A673 (cell line): ENCODE results near the gene XYLT1. TPM values are rescaled to one million over a fixed set of nuclear protein-coding genes. Genes with fewer than 3 reads are reported as not detected.

Experiments
- BruUV-seq: library from RNA; stranded (reverse); fragments of 400-500 nt; replicated peaks from 2 replicates; lab custom pipeline; 2021; lab: Mats Ljungman, UMichigan
- CTCF ChIA-PET: fragments of 300-600 bp; sonication (Branson Sonifier 250); formaldehyde crosslinking; loops from one replicate; lab custom pipeline; 2022; ENCODE audit warnings: antibody characterized with exemption; lab: Charles Lee
- POLR2A ChIA-PET: fragments of 300-600 bp; sonication (Branson Sonifier 250); formaldehyde crosslinking; loops from one replicate; lab custom pipeline; 2022; ENCODE audit warnings: antibody characterized with exemption; ENCODE audit not compliant: low non-redundant PET; lab: Charles Lee
- DNase-seq: peaks from one replicate; pipeline ENCODE4 v3.0.0-alpha.2; 2015; ENCODE audit warnings: low spot score
- H3K27ac ChIP-seq: fragments of 200-600 bp; sonication (generic); 2 replicates; pipeline ENCODE4 v1.5.1; 2016; ENCODE audit warnings: mixed run types, low read depth, mild to moderate bottlenecking, mixed read lengths, antibody characterized with exemption, low read length; ENCODE audit not compliant: poor library complexity, severe bottlenecking
- H3K27me3 ChIP-seq: fragments of 200-600 bp; sonication (generic); replicated peaks from 2 replicates; pipeline ENCODE4 v1.6.1; 2017; ENCODE audit warnings: mixed run types, low read depth, mild to moderate bottlenecking, mixed read lengths, antibody characterized with exemption, low read length; ENCODE audit not compliant: insufficient read depth, poor library complexity
- H3K36me3 ChIP-seq: fragments of 200-600 bp; sonication (generic); 2 replicates; pipeline ENCODE4 v1.6.1; 2016; ENCODE audit warnings: mixed run types, mild to moderate bottlenecking, mixed read lengths, antibody characterized with exemption, low read length; ENCODE audit not compliant: insufficient read depth, poor library complexity, severe bottlenecking
- H3K4me1 ChIP-seq: fragments of 200-600 bp; sonication (generic); 2 replicates; pipeline ENCODE4 v1.6.1; 2017; ENCODE audit warnings: mixed run types, mild to moderate bottlenecking, mixed read lengths, antibody characterized with exemption, low read length; ENCODE audit not compliant: insufficient read depth, poor library complexity, severe bottlenecking
- H3K4me3 ChIP-seq: fragments of 200-600 bp; sonication (generic); 2 replicates; pipeline ENCODE4 v1.5.1; 2016; ENCODE audit warnings: low read depth, mixed run types, mild to moderate bottlenecking, mixed read lengths, low read length; ENCODE audit not compliant: poor library complexity, severe bottlenecking
- H3K9me3 ChIP-seq: fragments of 200-600 bp; sonication (generic); 2 replicates; pipeline ENCODE4 v1.6.1; 2016; ENCODE audit warnings: mixed run types, low read depth, mild to moderate bottlenecking, mixed read lengths, antibody characterized with exemption, low read length; ENCODE audit not compliant: poor library complexity, severe bottlenecking
- EZH2 ChIP-seq: fragments of 200-600 bp; sonication (generic); IDR thresholded peaks from 2 replicates; pipeline ENCODE4 v1.6.1; 2017; ENCODE audit warnings: borderline replicate concordance, low read depth, mild to moderate bottlenecking, mixed read lengths, antibody characterized with exemption, low read length; ENCODE audit not compliant: poor library complexity, severe bottlenecking
- intact Hi-C: fragments of 100-400 bp; cut with micrococcal nuclease; formaldehyde crosslinking; loops from one replicate; pipeline ENCODE4 v1.10.0; 2022; ENCODE audit not compliant: unreplicated experiment
- total RNA-seq: library from RNA; stranded (reverse); gene quantifications from 2 replicates; pipeline ENCODE4 v1.2.3, GENCODE V29; 2021
- TF ChIP-seq, protein P1 (sequence below): fragments of 300-800, 200-600 bp; sonication (generic); conservative IDR thresholded peaks from 2 replicates; pipeline ENCODE4 v1.5.1; 2017; ENCODE audit warnings: low read depth, mild to moderate bottlenecking, antibody characterized with exemption, low read length, moderate library complexity, mixed read lengths

Gene XYLT1
- total RNA-seq, 1 experiment from 2014 or later, result 0.64 TPM

DNA sequence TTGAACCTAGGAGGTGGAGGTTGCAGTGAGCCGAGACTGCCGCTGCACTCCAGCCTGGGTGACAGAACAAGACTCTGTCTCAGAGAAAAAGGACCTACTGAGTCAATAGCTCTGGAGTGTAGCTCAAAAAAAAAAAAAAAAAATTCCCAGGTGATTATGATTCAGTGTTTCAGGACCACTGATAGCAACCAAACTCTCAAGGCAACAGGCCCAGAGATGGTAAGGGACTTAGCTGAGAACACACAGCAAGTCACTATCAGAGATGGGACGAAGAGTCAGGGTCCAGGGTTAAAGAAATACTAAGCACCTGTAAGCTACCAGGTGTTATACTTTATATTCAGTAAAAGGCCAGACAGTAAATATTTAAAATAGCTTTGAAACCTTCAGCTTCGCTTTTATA, 335.3 kb downstream of the XYLT1 start:
- Histone ChIP-seq H3K9me3 (no peaks in the 10 kb centered on the region), H3K27ac (no peak overlapping the region), H3K4me1 (no peaks in the 10 kb centered on the region), H3K27me3 (no peaks in the 10 kb centered on the region), H3K36me3 (no peaks in the 10 kb centered on the region), H3K4me3 (no peak overlapping the region)
- no peak for DNase-seq
- no TSS peak for BruUV-seq
- ChIA-PET POLR2A (no interaction called here), CTCF (no interaction called here)
- TF ChIP-seq EZH2, result no peak
- intact Hi-C loops, result no loop called here

DNA sequence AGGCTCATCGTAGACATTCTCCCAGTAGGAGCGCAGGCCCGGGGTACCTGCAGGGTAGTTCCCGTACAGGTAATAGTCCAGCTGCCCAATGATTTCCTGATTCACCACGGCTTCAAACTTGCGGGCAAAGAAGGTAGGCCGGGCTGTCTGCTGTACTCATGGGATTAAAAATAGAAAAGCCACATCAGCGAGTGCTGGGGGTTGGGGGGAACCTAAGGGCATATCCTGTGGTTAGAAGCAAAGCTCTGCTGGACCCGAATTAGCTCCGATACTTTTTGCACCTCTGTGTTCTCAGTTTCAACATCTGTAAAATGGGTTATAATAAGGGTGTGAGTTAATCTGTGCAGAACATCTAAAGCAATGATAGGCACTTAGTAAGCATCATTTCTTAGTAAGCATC, 336.2 kb downstream of the XYLT1 start:
- CTCF ChIA-PET, result no interaction called here

DNA sequence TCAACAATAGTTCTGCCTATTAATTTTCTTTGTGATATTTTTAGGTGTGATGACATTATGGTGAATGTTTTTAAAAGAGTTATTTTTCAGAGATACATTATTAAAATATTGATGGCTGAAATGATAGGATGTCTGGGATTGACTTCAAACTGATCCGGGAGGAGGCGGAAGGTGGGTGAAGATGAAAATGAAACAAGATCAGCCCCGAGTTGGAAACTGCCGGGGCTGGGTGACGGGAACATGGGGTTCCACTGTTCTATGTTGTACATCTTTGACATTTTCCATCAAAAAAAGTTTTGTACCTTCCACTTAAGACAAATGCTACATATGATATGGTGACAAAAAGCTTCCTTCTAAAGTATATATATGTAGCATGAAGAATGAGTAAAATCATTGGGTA, 336.9 kb downstream of the XYLT1 start:
- Histone ChIP-seq H3K9me3 (no peaks in the 10 kb centered on the region), H3K36me3 (no peaks in the 10 kb centered on the region), H3K4me1 (no peaks in the 10 kb centered on the region), H3K4me3 (no peak overlapping the region), H3K27ac (no peak overlapping the region), H3K27me3 (no peaks in the 10 kb centered on the region)
- POLR2A ChIA-PET, result no interaction called here
- BruUV-seq, result no TSS peak
- TF ChIP-seq EZH2, result no peak
- TF ChIP-seq, protein P1, sequence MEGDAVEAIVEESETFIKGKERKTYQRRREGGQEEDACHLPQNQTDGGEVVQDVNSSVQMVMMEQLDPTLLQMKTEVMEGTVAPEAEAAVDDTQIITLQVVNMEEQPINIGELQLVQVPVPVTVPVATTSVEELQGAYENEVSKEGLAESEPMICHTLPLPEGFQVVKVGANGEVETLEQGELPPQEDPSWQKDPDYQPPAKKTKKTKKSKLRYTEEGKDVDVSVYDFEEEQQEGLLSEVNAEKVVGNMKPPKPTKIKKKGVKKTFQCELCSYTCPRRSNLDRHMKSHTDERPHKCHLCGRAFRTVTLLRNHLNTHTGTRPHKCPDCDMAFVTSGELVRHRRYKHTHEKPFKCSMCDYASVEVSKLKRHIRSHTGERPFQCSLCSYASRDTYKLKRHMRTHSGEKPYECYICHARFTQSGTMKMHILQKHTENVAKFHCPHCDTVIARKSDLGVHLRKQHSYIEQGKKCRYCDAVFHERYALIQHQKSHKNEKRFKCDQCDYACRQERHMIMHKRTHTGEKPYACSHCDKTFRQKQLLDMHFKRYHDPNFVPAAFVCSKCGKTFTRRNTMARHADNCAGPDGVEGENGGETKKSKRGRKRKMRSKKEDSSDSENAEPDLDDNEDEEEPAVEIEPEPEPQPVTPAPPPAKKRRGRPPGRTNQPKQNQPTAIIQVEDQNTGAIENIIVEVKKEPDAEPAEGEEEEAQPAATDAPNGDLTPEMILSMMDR, result no peak
- CTCF ChIA-PET, result no interaction called here
- intact Hi-C loops, result no loop called here
- no peak for DNase-seq

More for the DNA sequence above, 336.2 kb downstream of the XYLT1 start:
- Histone ChIP-seq H3K9me3 (no peaks in the 10 kb centered on the region), H3K27me3 (no peaks in the 10 kb centered on the region), H3K4me3 (no peak overlapping the region), H3K27ac (no peak overlapping the region), H3K4me1 (no peaks in the 10 kb centered on the region), H3K36me3 (no peaks in the 10 kb centered on the region)
- POLR2A ChIA-PET, result no interaction called here
- TF ChIP-seq, protein P1, result no peak
- no peak for TF ChIP-seq EZH2
- intact Hi-C loops, result no loop called here
- BruUV-seq, result no TSS peak
- no peak for DNase-seq

DNA sequence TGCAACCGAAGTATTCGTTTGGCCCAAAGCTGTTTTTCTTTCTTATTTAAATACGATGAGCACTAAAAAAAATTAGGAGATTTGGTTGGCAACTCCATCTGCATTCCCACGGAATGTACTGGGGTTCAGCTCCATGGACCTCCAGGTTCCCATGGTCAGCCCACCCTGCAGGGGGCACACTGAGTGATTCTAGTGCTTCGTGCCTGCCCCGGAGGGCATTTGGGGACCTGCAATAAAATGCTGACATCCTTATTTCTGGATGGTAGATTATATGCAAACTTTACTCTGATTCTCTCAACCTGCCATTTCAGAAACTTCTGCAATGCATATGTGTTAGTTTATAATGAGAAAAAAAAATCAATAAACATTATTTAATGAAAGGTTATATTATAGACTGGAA, 339.4 kb downstream of the XYLT1 start:
- Histone ChIP-seq H3K4me3 (no peak overlapping the region), H3K4me1 (no peaks in the 10 kb centered on the region), H3K27me3 (no peaks in the 10 kb centered on the region), H3K27ac (no peak overlapping the region), H3K9me3 (no peaks in the 10 kb centered on the region), H3K36me3 (no peaks in the 10 kb centered on the region)
- ChIA-PET POLR2A (no interaction called here), CTCF (no interaction called here)
- intact Hi-C loops, result no loop called here
- no peak for DNase-seq
- no peak for TF ChIP-seq EZH2
- TF ChIP-seq, protein P1, result no peak
- no TSS peak for BruUV-seq
